HL-60 (cell line): Measurements from ENCODE around the gene WDR17.
A peak's percentile ranks its signal among the peaks of the same experiment; 100 is the strongest.

Experiments
- DNase-seq, 2 experiments: peaks; one replicate each; pipeline ENCODE4 v3.0.0-alpha.2; 2010 to 2020; ENCODE audit warnings: low read depth in 1 of 2, low spot score in 1 of 2
- H3K27ac ChIP-seq: fragments of 250-450 bp; sonication (Bioruptor Pico); replicated peaks from 2 replicates; pipeline ENCODE4 v1.5.1; 2020; ENCODE audit warnings: mild to moderate bottlenecking, moderate library complexity
- H3K27me3 ChIP-seq: fragments of 250-450 bp; sonication (Bioruptor Pico); 2 replicates; pipeline ENCODE4 v1.5.1; 2021; ENCODE audit warnings: mild to moderate bottlenecking, moderate library complexity; ENCODE audit not compliant: insufficient read depth, poor library complexity, severe bottlenecking
- H3K4me3 ChIP-seq: replicated peaks from 2 replicates; pipeline ENCODE4 v1.5.1; 2011; ENCODE audit warnings: mild to moderate bottlenecking, control low read depth, low read length; ENCODE audit not compliant: insufficient read depth
- GABPA ChIP-seq: IDR thresholded peaks from 2 replicates; pipeline ENCODE4 v1.6.1; 2012; ENCODE audit warnings: low read depth
- POLR2AphosphoS5 ChIP-seq: IDR thresholded peaks from 2 replicates; pipeline ENCODE4 v1.6.1; 2012; ENCODE audit warnings: low read depth
- SPI1 ChIP-seq: IDR thresholded peaks from 2 replicates; pipeline ENCODE4 v1.6.1; 2012; ENCODE audit warnings: low read depth, mild to moderate bottlenecking, borderline replicate concordance
- TF ChIP-seq, protein P1 (sequence below): IDR thresholded peaks from 2 replicates; pipeline ENCODE4 v1.6.1; 2012; ENCODE audit warnings: low read depth; ENCODE audit not compliant: insufficient replicate concordance
- TF ChIP-seq, protein P2 (sequence below): IDR thresholded peaks from one replicate; pipeline ENCODE4 v1.5.1; 2011; ENCODE audit warnings: low read length, control low read depth, inconsistent platforms; ENCODE audit not compliant: insufficient read depth

Gene WDR17

GRCh38 chr4:176034499-176034898 lies 31.1 kb upstream of the WDR17 start:
- TF ChIP-seq POLR2AphosphoS5 = no peak
- H3K4me3 ChIP-seq = no peak overlapping the region
- H3K27ac ChIP-seq = no peak overlapping the region
- peaks cover 2% of the 10 kb centered on the region for H3K27me3 ChIP-seq
- peak in 1 of 2 experiments; percentile 26 for DNase-seq

- Histone ChIP-seq H3K27me3 (peaks cover 2% of the 10 kb centered on the region), H3K27ac (no peak overlapping the region), H3K4me3 (no peak overlapping the region)
- TF ChIP-seq, protein P1, sequence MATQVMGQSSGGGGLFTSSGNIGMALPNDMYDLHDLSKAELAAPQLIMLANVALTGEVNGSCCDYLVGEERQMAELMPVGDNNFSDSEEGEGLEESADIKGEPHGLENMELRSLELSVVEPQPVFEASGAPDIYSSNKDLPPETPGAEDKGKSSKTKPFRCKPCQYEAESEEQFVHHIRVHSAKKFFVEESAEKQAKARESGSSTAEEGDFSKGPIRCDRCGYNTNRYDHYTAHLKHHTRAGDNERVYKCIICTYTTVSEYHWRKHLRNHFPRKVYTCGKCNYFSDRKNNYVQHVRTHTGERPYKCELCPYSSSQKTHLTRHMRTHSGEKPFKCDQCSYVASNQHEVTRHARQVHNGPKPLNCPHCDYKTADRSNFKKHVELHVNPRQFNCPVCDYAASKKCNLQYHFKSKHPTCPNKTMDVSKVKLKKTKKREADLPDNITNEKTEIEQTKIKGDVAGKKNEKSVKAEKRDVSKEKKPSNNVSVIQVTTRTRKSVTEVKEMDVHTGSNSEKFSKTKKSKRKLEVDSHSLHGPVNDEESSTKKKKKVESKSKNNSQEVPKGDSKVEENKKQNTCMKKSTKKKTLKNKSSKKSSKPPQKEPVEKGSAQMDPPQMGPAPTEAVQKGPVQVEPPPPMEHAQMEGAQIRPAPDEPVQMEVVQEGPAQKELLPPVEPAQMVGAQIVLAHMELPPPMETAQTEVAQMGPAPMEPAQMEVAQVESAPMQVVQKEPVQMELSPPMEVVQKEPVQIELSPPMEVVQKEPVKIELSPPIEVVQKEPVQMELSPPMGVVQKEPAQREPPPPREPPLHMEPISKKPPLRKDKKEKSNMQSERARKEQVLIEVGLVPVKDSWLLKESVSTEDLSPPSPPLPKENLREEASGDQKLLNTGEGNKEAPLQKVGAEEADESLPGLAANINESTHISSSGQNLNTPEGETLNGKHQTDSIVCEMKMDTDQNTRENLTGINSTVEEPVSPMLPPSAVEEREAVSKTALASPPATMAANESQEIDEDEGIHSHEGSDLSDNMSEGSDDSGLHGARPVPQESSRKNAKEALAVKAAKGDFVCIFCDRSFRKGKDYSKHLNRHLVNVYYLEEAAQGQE = no peak
- TF ChIP-seq, protein P2, sequence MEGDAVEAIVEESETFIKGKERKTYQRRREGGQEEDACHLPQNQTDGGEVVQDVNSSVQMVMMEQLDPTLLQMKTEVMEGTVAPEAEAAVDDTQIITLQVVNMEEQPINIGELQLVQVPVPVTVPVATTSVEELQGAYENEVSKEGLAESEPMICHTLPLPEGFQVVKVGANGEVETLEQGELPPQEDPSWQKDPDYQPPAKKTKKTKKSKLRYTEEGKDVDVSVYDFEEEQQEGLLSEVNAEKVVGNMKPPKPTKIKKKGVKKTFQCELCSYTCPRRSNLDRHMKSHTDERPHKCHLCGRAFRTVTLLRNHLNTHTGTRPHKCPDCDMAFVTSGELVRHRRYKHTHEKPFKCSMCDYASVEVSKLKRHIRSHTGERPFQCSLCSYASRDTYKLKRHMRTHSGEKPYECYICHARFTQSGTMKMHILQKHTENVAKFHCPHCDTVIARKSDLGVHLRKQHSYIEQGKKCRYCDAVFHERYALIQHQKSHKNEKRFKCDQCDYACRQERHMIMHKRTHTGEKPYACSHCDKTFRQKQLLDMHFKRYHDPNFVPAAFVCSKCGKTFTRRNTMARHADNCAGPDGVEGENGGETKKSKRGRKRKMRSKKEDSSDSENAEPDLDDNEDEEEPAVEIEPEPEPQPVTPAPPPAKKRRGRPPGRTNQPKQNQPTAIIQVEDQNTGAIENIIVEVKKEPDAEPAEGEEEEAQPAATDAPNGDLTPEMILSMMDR = no peak
- TF ChIP-seq POLR2AphosphoS5 = no peak
- no peak for TF ChIP-seq GABPA
- no peak for TF ChIP-seq SPI1
- no peak for DNase-seq
These were observed 30.7 kb upstream of the WDR17 start for GRCh38 chr4:176034936-176035335.

DNA sequence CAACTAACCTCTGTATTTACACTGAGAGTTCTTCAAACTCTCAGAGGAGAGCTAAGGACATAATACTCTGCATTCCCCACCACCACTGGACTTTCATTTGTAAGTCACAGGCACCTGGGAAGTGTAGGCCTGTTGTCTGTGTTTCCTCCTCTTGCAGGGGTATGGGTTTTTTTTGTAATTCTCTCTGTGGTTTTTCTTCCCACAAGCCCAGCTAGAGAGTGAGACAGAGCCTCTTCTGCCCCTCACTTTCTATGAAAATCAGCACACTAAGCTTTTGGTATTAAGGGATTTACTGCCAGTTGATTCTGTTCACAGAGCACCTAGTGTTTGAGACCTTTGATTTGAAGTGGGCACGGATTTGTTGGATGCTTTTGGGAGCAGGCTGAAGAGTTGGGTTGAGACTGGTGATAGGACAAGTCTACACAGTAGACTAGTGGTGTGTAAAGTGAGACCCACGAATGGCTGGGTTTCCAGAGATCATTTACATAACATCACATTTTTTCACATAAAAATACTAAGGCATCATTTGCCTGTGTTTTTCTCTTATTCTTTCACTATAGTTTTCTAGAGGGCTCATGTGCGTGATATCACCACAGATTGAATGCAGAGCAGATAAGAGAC lies 28.9 kb upstream of the WDR17 start:
- Histone ChIP-seq H3K27ac (no peak overlapping the region), H3K4me3 (no peak overlapping the region), H3K27me3 (no peaks in the 10 kb centered on the region)
- DNase-seq = no peak
- TF ChIP-seq SPI1 (no peak), POLR2AphosphoS5 (no peak), GABPA (no peak)
- TF ChIP-seq, protein P2 = no peak
- TF ChIP-seq, protein P1 = no peak

DNA sequence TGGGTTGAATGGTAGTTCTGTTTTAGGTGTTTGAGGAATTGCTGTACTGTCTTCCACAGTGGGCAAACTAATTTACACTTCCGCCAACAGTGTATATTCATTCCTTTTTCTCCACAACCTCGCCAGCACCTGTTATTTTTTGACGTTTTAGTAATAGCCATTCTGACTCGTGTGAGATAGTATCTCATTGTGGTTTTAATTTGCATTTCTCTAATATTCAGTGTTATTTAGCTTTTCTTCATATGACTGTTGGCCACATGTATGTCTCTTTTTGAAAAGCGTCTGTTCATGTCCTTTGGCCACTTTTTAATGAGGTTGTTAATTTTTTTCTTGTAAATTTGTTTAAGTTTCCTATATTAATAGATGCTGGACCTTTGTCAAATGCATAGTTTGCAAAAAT lies 26.9 kb upstream of the WDR17 start:
- TF ChIP-seq GABPA = no peak
- TF ChIP-seq POLR2AphosphoS5 = no peak
- Histone ChIP-seq H3K4me3 (no peak overlapping the region), H3K27me3 (no peaks in the 10 kb centered on the region), H3K27ac (no peak overlapping the region)
- DNase-seq = no peak

DNA sequence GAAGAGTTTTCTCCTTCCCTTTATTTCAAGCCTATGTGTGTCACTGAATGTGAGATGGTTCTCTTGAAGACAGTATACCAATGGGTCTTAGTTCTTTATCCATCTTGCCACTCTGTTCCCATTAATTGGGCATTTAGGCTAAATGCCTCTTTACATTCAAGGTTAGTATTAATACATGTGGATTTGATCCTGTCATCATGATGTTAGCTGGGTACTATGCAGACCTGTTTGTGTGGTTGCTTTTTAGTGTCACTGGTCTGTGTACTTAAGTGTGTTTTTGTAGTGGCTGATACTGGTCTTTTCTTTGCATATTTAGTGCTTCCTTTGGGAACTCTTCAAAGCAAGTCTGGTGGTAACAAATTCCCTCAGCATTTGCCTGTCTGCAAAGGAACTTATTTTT lies 23.4 kb upstream of the WDR17 start:
- Histone ChIP-seq H3K4me3 (no peak overlapping the region), H3K27me3 (no peaks in the 10 kb centered on the region), H3K27ac (no peak overlapping the region)
- DNase-seq = no peak
- TF ChIP-seq SPI1 = no peak
